ENCODE measurements around the gene ZNF205. TPM values are rescaled to one million over a fixed set of nuclear protein-coding genes. Genes with fewer than 3 reads are reported as not detected.

ZNF205 gene
- total RNA-seq, 1 experiment from 2014 or later, result 19.0 TPM

GRCh38 chr16:3096362-3096761 is 16.0 kb upstream of the ZNF205 start:
- H3K79me2 ChIP-seq (ENCODE audit: low read length), result no peaks in the 10 kb centered on the region
- no peaks in the 10 kb centered on the region for H3K9me3 ChIP-seq (ENCODE audit: low read length)
- no peaks in the 10 kb centered on the region for H3K9me2 ChIP-seq (replicated peaks; ENCODE audit: low read length)
- no peaks in the 10 kb centered on the region for H3K27me3 ChIP-seq (ENCODE audit: low read length)
- ChIA-PET CTCF (no interaction called here), POLR2A (ENCODE audit: unreplicated experiment) (no interaction called here)
- intact Hi-C loops (cut with micrococcal nuclease), result no loop called here
- no peak overlapping the region for H3K9ac ChIP-seq (ENCODE audit: low read length)
- H3K4me1 ChIP-seq (ENCODE audit: insufficient read depth, low read length), result 0 out of 2 replicates have a peak, but pooled peaks cover 4% of the 10 kb centered on the region
- TF ChIP-seq CTCF (conservative IDR thresholded peaks at IDR 0.05; ENCODE audit: low read depth, low read length) (no peak), EZH2 (IDR thresholded peaks at IDR 0.05; ENCODE audit: low read length, unreplicated experiment) (no peak), EZH2phosphoT487 (IDR thresholded peaks at IDR 0.05; ENCODE audit: borderline replicate concordance, low read length) (no peak)
- no peaks in the 10 kb centered on the region for H3F3A ChIP-seq (ENCODE audit: low read length, unreplicated experiment)
- no peak overlapping the region for H3K4me3 ChIP-seq (ENCODE audit: low read length)
- H2AFZ ChIP-seq (ENCODE audit: low read length), result no peak overlapping the region
- no TSS peak for BruUV-seq (replicated peaks)
- no peak overlapping the region for H3K4me2 ChIP-seq (ENCODE audit: low read length)
- no peaks in the 10 kb centered on the region for H4K20me1 ChIP-seq (ENCODE audit: low read length)
- H3K36me3 ChIP-seq (ENCODE audit: low read depth, low read length), result no peaks in the 10 kb centered on the region
- no peak for DNase-seq
- H3K27ac ChIP-seq (ENCODE audit: low read length), result no peak overlapping the region
- no peak for ATAC-seq

DNA sequence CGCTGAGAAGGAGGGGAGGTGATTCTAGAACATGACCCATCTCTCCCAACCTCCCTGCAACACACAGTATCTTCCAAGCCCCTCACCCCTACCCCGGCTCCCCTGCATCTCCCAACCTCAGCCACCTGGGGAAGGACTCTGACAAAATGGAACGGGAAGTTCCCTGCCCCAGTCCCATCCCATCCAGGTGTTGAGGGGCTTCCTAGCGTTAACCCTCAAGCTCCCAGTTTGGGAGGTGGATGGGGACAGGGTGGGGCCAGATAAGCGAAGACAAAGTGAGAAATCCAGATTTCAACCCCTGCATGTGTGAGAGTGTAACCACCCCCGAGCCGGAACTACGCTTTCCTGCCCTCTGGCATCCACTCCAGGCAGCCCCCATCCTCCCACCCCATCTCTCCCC is 15.1 kb upstream of the ZNF205 start:
- no peaks in the 10 kb centered on the region for H3K9me2 ChIP-seq (replicated peaks; ENCODE audit: low read length)
- H3K79me2 ChIP-seq (ENCODE audit: low read length), result no peaks in the 10 kb centered on the region
- H3K9ac ChIP-seq (ENCODE audit: low read length), result no peak overlapping the region
- POLR2A ChIA-PET (ENCODE audit: unreplicated experiment), result no interaction called here
- no peak overlapping the region for H3K4me3 ChIP-seq (ENCODE audit: low read length)
- TF ChIP-seq EZH2 (IDR thresholded peaks at IDR 0.05; ENCODE audit: low read length, unreplicated experiment) (no peak), EZH2phosphoT487 (IDR thresholded peaks at IDR 0.05; ENCODE audit: borderline replicate concordance, low read length) (no peak), CTCF (conservative IDR thresholded peaks at IDR 0.05; ENCODE audit: low read depth, low read length) (no peak)
- no peak overlapping the region for H2AFZ ChIP-seq (ENCODE audit: low read length)
- DNase-seq (no peak), ATAC-seq (no peak)
- CTCF ChIA-PET, result no interaction called here
- no peaks in the 10 kb centered on the region for H3K36me3 ChIP-seq (ENCODE audit: low read depth, low read length)
- no peaks in the 10 kb centered on the region for H3K9me3 ChIP-seq (ENCODE audit: low read length)
- H3K27me3 ChIP-seq (ENCODE audit: low read length), result no peaks in the 10 kb centered on the region
- H3K27ac ChIP-seq (ENCODE audit: low read length), result no peak overlapping the region
- H3K4me1 ChIP-seq (ENCODE audit: insufficient read depth, low read length), result 0 out of 2 replicates have a peak, but pooled peaks cover 4% of the 10 kb centered on the region
- no TSS peak for BruUV-seq (replicated peaks)
- no peaks in the 10 kb centered on the region for H3F3A ChIP-seq (ENCODE audit: low read length, unreplicated experiment)
- intact Hi-C loops (cut with micrococcal nuclease), result no loop called here
- no peaks in the 10 kb centered on the region for H4K20me1 ChIP-seq (ENCODE audit: low read length)
- H3K4me2 ChIP-seq (ENCODE audit: low read length), result no peak overlapping the region

GRCh38 chr16:3098459-3099394 is 13.7 kb upstream of the ZNF205 start, which contains the start of gene ZSCAN10:
ZSCAN10 (minus strand) TSS chr16:3099294; CDS start chr16:3092937, 6,357 bp downstream.
- no peaks in the 10 kb centered on the region for H3K79me2 ChIP-seq (ENCODE audit: low read length)
- DNase-seq (no peak), ATAC-seq (no peak)
- no peaks in the 10 kb centered on the region for H3K9me3 ChIP-seq (ENCODE audit: low read length)
- H3F3A ChIP-seq (ENCODE audit: low read length, unreplicated experiment), result no peaks in the 10 kb centered on the region
- H3K9me2 ChIP-seq (replicated peaks; ENCODE audit: low read length), result no peaks in the 10 kb centered on the region
- no TSS peak for BruUV-seq (replicated peaks)
- no peak within 1 kb of the TSS for H3K9ac ChIP-seq (ENCODE audit: low read length)
- no peaks in the 10 kb centered on the region for H3K27me3 ChIP-seq (ENCODE audit: low read length)
- intact Hi-C loops (cut with micrococcal nuclease), result no loop called here
- TF ChIP-seq CTCF (conservative IDR thresholded peaks at IDR 0.05; ENCODE audit: low read depth, low read length) (no peak), EZH2 (IDR thresholded peaks at IDR 0.05; ENCODE audit: low read length, unreplicated experiment) (no peak), EZH2phosphoT487 (IDR thresholded peaks at IDR 0.05; ENCODE audit: borderline replicate concordance, low read length) (no peak)
- H4K20me1 ChIP-seq (ENCODE audit: low read length), result no peaks in the 10 kb centered on the region
- 0 out of 2 replicates have a peak, but pooled peaks cover 4% of the 10 kb centered on the region for H3K4me1 ChIP-seq (ENCODE audit: insufficient read depth, low read length)
- H3K27ac ChIP-seq (ENCODE audit: low read length), result no peak within 1 kb of the TSS
- H3K4me2 ChIP-seq (ENCODE audit: low read length), result peak within 1 kb of the TSS; percentile 46; the same call in 1 of the 2 replicates
- CTCF ChIA-PET, result interaction anchor here (0.6 kb wide), 1 partner anchor 11 kb away, joined by 13 read pairs; no protein-coding TSS in a partner anchor
- H3K4me3 ChIP-seq (ENCODE audit: low read length), result no peak within 1 kb of the TSS; the same call in 1 of the 2 replicates
- H2AFZ ChIP-seq (ENCODE audit: low read length), result peak within 1 kb of the TSS; percentile 69; the same call in 1 of the 2 replicates
- H3K36me3 ChIP-seq (ENCODE audit: low read depth, low read length), result no peaks in the 10 kb centered on the region
- POLR2A ChIA-PET (ENCODE audit: unreplicated experiment), result no interaction called here
